Measurements from ENCODE around the gene FXYD1. TPM values are rescaled to one million over a fixed set of nuclear protein-coding genes. Genes with fewer than 3 reads are reported as not detected.

The FXYD1 gene
- total and polyA plus RNA-seq, 2 donors (not counting 3 experiments of a cell fraction or from before 2014, with no cell fraction given) = not detected

DNA sequence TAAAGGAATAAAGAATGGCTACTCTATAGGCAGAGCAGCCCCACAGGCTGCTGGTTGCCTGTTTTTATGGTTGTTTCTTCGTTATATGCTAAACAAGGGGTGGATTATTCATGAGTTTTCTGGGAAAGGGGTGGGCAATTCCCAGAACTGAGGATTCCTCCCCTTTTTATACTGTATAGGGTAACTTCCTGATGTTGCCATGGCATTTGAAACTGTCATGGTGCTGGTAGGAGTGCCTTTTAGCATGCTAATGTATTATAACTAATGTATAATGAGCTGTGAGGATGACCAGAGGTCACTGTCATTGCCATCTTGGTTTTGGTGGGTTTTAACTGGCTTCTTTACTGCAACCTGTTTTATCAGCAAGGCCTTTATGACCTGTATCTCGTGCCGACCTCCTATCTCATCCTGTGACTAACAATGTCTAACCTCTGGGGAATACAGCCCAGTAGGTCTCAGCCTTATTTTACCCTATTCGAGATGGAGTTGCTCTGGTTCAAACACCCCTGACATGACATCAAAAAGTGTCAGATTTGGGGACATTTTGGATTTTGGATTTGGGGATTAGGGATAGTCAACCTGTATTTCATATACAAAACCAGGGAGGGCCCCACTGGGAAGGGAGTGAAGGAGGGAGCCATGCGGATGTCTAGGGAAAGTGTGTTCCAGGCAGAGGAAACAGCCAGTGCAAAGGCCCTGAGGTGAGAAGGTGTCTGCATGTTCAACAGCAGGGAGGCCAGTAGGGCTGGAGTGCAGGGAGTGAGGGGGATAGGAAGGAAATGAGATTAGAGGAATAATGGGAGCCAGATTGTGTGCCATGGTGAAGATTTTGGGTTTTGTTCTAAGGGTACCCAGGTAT, 26.8 kb downstream of the FXYD1 start:
- Histone ChIP-seq H3K79me2 (ENCODE audit: control insufficient read depth, insufficient read depth, low read length) (peaks cover 9% of the 10 kb centered on the region), H4K20me1 (replicated peaks; ENCODE audit: control insufficient read depth, extremely low read depth, insufficient read depth, low read length) (no peaks in the 10 kb centered on the region), H3K9ac (replicated peaks; ENCODE audit: extremely low read depth, insufficient read depth, low read length) (no peak overlapping the region), H3K27me3 (ENCODE audit: control insufficient read depth in 2 of 2, insufficient read depth in 2 of 2, low read length in 2 of 2) (no peaks in the 10 kb centered on the region), H3K4me1 (ENCODE audit: control insufficient read depth, extremely low read depth, insufficient read depth, low read length) (no peaks in the 10 kb centered on the region), H3K36me3 (ENCODE audit: control insufficient read depth in 2 of 2, extremely low read depth in 1 of 2, insufficient read depth in 2 of 2, low read length in 2 of 2) (peaks cover 28 to 32% of the 10 kb centered on the region in 2 experiments), H3K27ac (ENCODE audit: insufficient read depth, low read depth, low read length) (no peak overlapping the region), H3K9me3 (replicated peaks; ENCODE audit: control insufficient read depth, insufficient read depth, low read length) (peaks cover 5% of the 10 kb centered on the region), H3K9me1 (replicated peaks; ENCODE audit: control insufficient read depth, extremely low read depth, insufficient read depth, low read length) (no peaks in the 10 kb centered on the region), H3K4me2 (ENCODE audit: insufficient read depth, low read length) (no peak overlapping the region), H2AFZ (ENCODE audit: low read depth, low read length) (no peak overlapping the region), H3K4me3 (replicated peaks in 1 of 3; ENCODE audit: insufficient read depth in 1 of 3, low read depth in 1 of 3, low read length in 3 of 3) (no peak overlapping the region)
- FAIRE-seq (no peak), DNase-seq (ENCODE audit: low read depth, low spot score) (no peak)
- CTCF ChIA-PET = no interaction called here
- no TSS peak for BruUV-seq (replicated peaks)
- TF ChIP-seq MYC (IDR thresholded peaks at IDR 0.05; ENCODE audit: low read depth, low read length) (no peak), FOS (IDR thresholded peaks at IDR 0.05; ENCODE audit: borderline replicate concordance, insufficient read depth, low read length) (no peak), EZH2 (IDR thresholded peaks at IDR 0.05; ENCODE audit: borderline replicate concordance, low read depth, low read length, severe bottlenecking) (no peak), JUN (IDR thresholded peaks at IDR 0.05; ENCODE audit: borderline replicate concordance, insufficient read depth, insufficient read length, low read depth) (no peak), POLR2AphosphoS5 (IDR thresholded peaks at IDR 0.05; ENCODE audit: insufficient read depth, low read depth, low read length) (no peak), GATA2 (IDR thresholded peaks at IDR 0.05; ENCODE audit: insufficient read depth, insufficient read length, low read depth, low read length) (no peak), POLR2A (IDR thresholded peaks at IDR 0.05; ENCODE audit: low read depth, low read length) (no peak)
- TF ChIP-seq, protein P1, sequence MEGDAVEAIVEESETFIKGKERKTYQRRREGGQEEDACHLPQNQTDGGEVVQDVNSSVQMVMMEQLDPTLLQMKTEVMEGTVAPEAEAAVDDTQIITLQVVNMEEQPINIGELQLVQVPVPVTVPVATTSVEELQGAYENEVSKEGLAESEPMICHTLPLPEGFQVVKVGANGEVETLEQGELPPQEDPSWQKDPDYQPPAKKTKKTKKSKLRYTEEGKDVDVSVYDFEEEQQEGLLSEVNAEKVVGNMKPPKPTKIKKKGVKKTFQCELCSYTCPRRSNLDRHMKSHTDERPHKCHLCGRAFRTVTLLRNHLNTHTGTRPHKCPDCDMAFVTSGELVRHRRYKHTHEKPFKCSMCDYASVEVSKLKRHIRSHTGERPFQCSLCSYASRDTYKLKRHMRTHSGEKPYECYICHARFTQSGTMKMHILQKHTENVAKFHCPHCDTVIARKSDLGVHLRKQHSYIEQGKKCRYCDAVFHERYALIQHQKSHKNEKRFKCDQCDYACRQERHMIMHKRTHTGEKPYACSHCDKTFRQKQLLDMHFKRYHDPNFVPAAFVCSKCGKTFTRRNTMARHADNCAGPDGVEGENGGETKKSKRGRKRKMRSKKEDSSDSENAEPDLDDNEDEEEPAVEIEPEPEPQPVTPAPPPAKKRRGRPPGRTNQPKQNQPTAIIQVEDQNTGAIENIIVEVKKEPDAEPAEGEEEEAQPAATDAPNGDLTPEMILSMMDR (IDR thresholded peaks at IDR 0.05; ENCODE audit: extremely low read depth in 1 of 2, insufficient read depth in 1 of 2, low read depth in 1 of 2, low read length in 2 of 2) = no peak
- TF ChIP-seq, protein P2, sequence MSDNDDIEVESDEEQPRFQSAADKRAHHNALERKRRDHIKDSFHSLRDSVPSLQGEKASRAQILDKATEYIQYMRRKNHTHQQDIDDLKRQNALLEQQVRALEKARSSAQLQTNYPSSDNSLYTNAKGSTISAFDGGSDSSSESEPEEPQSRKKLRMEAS (IDR thresholded peaks at IDR 0.05; ENCODE audit: insufficient read depth, insufficient read length) = no peak
- dilution Hi-C loops (cut with MboI; ENCODE audit: extremely low pct_ligation_motif_present, low sequenced_read_pairs) (no loop called here), intact Hi-C loops (cut with micrococcal nuclease) (no loop called here)
- POLR2A ChIA-PET = interaction anchor here (0.5 kb wide), 1 partner anchor 123 kb away, joined by 3 read pairs; no protein-coding TSS in a partner anchor
